Hepatic stellate cell (primary cell): ENCODE results near the gene SIRT4.

ENCODE experiments used
- DNase-seq: peaks from one replicate; pipeline ENCODE4 v3.0.0; 2011; ENCODE audit warnings: low spot score

SIRT4 gene

DNA sequence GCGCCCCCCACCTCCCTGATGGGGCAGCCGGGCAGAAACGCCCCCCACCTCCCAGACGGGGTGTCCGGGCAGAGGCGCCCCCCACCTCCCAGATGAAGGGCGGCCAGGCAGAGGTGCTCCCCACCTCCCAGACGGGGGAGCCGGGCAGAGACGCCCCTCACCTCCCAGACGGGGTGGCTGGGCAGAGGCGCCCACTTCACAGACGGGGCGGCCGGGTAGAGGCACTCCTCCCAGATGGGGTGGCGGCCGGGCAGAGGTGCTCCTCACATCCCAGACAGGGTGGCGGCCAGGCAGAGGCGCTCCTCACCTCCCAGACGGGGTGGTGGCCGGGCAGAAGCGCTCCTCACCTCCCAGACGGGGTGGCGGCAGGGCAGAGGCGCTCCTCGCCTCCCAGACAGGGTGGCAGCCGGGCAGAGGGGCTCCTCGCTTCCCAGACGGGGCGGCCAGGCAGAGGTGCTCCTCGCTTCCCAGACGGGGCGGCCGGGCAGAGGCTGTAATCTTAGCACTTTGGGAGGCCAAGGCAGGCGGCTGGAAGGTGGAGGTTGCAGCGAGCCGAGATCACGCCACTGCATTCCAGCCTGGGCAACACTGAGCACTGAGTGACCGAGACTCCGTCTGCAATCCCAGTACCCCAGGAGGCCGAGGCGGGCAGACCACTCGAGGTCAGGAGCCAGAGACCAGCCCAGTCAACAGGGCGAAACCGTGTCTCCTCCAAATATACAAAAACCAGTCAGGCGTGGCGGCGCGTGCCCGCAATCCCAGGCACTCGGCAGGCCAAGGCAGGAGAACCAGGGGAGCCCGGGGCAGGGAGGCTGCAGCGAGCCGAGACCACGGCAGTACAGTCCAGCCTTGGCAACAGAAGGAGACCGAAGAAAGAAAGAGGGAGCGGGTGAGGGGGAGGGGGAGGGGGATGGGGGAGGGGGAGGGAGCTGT, 23.7 kb upstream of the SIRT4 start:
- DNase-seq = no peak

- DNase-seq = no peak
These were observed 18.8 kb upstream of the SIRT4 start for GRCh38 chr12:120283318-120283717.

DNA sequence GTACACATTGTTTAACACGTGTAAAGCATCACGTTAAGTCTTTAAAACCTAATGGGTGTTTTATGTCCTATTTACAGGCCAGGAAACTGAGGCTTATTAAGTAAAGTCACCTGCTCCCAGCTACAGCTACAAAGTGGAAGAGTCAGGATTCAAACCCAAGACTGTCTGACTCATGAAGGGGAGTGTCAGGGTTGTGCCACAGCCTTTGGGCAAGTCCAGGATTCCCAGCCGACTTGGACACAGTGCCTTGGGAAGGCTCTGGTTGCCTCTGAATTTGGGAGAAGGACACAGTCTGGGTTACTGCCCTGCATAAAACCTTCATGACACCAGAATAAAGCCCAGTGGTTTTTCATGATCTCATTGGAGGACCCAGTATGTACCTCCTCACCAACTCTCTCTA, 17.7 kb upstream of the SIRT4 start:
- no peak for DNase-seq

- no peak for DNase-seq
These were observed 15.2 kb upstream of the SIRT4 start for GRCh38 chr12:120286768-120287490.

DNA sequence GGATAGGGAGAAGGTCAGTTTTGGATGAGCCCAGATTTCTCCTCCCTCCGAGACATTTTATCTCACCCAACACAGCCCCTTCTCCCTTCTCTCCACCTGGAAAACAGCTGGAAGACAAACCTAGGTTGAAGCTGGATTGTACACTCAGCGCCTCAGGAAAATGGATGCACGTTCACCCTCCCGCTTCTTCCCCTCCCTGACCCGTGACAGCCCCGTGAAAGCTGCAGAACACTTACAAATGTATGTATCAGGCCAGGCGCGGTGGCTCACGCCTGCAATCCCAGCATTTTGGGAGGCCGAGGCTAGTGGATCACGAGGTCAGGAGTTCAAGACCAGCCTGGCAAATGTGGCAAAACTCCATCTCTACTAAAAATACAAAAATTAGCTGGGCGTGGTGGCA, 14.6 kb upstream of the SIRT4 start:
- no peak for DNase-seq

- DNase-seq = no peak
These were observed 11.4 kb upstream of the SIRT4 start for GRCh38 chr12:120290609-120291305.

DNA sequence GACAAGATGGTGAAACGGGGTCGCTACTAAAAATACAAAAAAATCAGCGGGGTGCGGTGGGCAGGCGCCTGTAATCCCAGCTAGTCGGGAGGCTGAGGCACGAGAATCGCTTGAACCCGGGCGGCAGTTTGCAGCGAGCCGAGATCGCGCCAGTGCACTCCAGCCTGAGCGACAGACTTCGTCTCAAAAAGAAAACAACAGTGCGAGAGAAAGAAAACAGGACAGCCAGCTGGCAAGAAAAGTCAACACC, 9.8 kb upstream of the SIRT4 start:
- no peak for DNase-seq

GRCh38 chr12:120292661-120293531, 9.2 kb upstream of the SIRT4 start, which contains the start of gene RNU4-1:
TSS of gene RNU4-1 (minus strand) at chr12:120293237.
- peak; percentile 42 for DNase-seq

GRCh38 chr12:120314220-120314619, 12.1 kb downstream of the SIRT4 start:
- no peak for DNase-seq

DNA sequence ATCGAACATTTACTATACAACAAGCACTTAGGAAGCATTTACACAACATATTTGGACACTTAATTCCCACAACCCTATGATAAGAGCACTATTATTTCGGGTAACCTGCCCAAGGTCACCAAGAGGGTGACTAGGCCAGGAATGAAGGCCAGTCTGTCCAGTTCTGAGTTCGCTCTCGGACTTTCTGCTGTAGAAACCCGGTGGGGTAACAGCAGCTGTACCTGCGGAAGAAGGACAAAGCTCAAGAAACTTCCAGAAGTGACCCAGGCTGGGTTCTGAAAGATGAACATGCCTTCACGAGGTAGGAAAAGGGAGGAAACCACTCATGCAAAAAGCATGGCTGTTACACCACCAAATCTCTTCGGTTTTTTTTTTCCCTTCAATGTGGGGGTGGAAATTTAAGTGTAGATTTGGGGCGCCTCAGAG, 14.7 kb downstream of the SIRT4 start:
- peak; percentile 34 for DNase-seq

- DNase-seq = peak; percentile 99
These were observed 15.3 kb downstream of the SIRT4 start for GRCh38 chr12:120317224-120318105.

GRCh38 chr12:120321382-120322202, 19.5 kb downstream of the SIRT4 start:
- no peak for DNase-seq

DNA sequence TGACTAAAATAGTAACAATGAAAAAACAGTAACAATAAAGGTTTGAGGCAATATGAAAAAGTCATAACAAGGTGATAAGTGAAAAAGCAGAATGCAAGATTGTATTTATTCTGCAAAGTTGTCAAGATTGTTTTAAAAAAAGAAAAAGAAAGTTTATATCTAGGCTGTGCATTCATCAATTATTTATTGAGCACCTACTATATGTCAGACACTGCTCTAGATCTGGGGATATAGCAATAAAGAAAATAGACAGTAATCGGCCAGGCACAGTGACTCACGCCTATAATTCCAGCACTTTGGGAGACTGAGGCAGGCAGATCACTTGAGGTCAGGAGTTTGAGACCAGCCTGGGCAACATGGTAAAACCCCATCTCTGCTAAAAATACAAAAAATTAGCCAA, 21.7 kb downstream of the SIRT4 start:
- no peak for DNase-seq

DNA sequence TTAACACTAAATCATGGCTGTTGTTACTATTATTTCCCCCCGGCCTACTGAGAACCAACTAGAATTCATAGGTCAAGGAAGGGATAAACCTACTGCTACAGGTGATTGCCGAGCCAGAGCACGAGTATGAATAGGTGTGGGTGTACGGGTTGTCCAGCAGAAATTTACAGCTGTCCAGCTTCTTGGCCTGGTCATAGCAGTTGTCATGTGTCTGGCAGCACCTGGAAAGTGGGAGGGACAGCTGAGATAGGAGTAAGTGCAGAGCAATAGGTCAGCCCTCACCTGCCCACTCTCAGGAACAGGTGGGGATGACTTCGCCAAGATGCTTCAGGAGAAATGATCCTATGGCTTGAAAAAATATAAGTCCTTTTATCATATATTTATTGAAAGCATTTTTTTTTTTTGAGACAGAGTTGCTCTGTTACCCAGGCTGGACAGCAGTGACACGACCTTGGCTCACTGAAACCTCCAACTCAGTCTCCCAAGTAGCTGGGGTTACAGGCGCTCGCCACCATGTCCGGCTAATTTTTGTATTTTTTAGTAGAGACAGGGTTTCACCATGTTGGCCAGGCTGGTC, 22.8 kb downstream of the SIRT4 start:
- DNase-seq = no peak

DNA sequence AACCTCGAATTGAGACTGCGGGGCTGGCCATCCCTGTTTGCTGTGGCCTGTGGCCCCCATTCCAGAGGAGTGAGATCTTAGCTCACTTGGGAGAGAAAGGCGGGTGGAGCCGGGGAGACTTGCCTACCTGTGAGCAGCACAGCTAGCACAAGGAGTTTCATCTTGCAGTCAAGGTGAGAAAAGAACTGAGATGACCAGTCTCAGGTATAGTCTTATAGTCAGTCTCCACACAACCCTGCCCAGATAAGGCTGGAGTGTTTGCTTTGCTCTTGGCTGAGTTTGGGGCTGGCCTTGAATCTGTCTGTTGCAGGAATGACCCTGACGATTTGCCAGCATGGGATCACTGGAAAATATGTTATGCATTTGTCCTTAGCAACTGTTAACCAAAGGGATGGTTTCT, 25.5 kb downstream of the SIRT4 start, which contains the start of gene PLA2G1B:
TSS of gene PLA2G1B (minus strand) at position 187 of the 400 bp plus-strand sequence. CDS start at position 161, 26 bp downstream.
- no peak for DNase-seq

GRCh38 chr12:120328228-120328627, 26.1 kb downstream of the SIRT4 start:
- no peak for DNase-seq

GRCh38 chr12:120331390-120331789, 29.3 kb downstream of the SIRT4 start:
- no peak for DNase-seq

DNA sequence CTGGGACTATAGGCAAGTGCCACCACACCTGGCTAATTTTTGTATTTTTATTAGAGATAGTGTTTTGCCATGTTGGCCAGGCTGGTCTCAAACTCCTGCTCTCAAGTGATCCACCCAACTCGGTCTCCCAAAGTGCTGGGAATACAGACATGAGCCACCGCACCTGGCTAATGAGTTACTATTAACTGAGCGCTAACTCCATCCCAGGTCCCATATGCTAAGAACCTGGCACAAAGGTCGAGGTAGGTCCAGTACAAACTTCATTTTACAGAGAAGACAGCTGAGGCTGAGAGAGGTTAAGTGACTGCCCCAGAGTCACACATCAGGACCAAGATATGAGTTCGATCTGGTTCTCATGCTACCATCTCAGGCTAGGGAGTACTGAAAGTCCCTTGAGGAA, 29.9 kb downstream of the SIRT4 start:
- no peak for DNase-seq

- DNase-seq = no peak
These were observed 30.4 kb downstream of the SIRT4 start for GRCh38 chr12:120332523-120332922.
